Effector memory CD4-positive, alpha-beta T cell (primary cell): Measurements from ENCODE around the gene SLC44A2.

Source experiments
- DNase-seq, 3 donors: peaks; one replicate each; pipeline ENCODE4 v3.0.0-alpha.2; 2020
- H3K27ac ChIP-seq: 2 replicates; pipeline ENCODE4 v1.7.0; 2013; ENCODE audit warnings: mild to moderate bottlenecking, low read length, moderate library complexity; ENCODE audit not compliant: insufficient read depth, poor library complexity, severe bottlenecking
- H3K27me3 ChIP-seq: replicated peaks from 2 replicates; pipeline ENCODE4 v1.7.0; 2013; ENCODE audit warnings: mild to moderate bottlenecking, low read length; ENCODE audit not compliant: insufficient read depth, control insufficient read depth, poor library complexity, severe bottlenecking
- H3K36me3 ChIP-seq: 2 replicates; pipeline ENCODE4 v1.7.0; 2013; ENCODE audit warnings: mild to moderate bottlenecking, low read length, moderate library complexity; ENCODE audit not compliant: control insufficient read depth, insufficient read depth
- H3K4me1 ChIP-seq: 2 replicates; pipeline ENCODE4 v1.7.0; 2013; ENCODE audit warnings: low read length, mild to moderate bottlenecking; ENCODE audit not compliant: control insufficient read depth, insufficient read depth, poor library complexity, severe bottlenecking
- H3K4me3 ChIP-seq: 2 replicates; pipeline ENCODE4 v1.7.0; 2013; ENCODE audit warnings: low read length, low read depth, mild to moderate bottlenecking; ENCODE audit not compliant: insufficient read depth, poor library complexity, severe bottlenecking
- H3K9me3 ChIP-seq: 2 replicates; pipeline ENCODE4 v1.7.0; 2013; ENCODE audit warnings: mild to moderate bottlenecking, low read length, moderate library complexity; ENCODE audit not compliant: control insufficient read depth

SLC44A2 gene

DNA sequence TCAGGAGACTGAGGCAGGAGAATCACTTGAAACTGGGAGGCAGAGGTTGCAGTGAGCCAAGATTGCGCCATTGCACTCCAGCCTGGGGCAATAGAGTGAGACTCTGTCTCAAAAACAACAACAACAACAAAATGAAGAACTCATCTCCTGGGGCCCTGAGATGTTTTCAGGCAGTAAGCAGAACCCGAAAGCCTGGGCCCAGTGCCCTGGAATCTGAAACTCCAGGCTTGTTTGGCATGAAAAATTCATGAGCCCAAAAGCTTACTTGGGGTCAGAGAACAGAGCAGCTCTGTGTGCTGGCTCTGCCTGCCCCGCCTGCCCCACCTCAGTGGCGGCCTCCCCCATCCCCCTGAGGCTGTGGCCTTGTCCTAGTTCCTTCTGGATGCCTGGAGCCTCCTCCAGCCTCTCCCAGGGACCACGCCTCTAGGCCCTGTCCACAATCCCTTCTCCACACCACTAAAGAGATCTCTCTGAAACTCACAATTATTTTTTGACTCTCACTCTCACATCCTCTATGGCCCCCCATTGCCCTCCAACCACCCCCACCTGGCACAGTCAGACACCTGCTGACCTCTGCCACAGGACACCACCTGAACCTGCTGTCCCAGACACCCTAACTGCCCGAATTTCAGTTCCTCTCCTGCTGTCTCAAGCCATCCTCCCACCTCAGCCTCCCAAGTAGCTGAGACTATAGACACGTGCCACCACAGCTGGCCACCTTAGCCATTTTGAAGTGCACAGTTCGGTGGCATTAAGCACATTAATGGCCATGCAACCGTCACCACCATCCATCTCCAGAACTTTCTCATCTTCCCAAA lies 31.3 kb upstream of the SLC44A2 start:
- H3K4me3 ChIP-seq: no peak overlapping the region
- no peak overlapping the region for H3K27ac ChIP-seq
- no peak for DNase-seq
- peaks cover 12% of the 10 kb centered on the region for H3K4me1 ChIP-seq
- no peaks in the 10 kb centered on the region for H3K27me3 ChIP-seq
- H3K36me3 ChIP-seq: no peaks in the 10 kb centered on the region
- H3K9me3 ChIP-seq: no peaks in the 10 kb centered on the region

DNA sequence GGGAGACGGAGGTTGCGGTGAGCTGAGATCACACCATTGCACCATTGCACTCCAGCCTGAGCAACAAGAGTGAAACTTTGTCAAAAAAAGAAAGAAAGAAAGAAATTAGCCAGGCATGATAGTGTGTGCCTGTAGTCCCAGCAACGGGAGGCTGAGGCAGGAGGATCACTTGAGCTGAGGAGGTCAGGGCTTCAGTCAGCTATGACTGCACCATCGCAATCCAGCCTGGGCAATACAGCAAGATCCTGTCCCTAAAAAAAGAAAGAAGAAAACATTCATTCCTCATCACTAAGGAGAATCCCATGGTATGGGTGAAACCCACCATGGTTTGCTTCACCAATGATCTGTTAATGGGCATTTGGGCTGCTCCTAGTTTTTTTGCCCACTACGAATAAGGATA lies 25.2 kb upstream of the SLC44A2 start:
- Histone ChIP-seq H3K27ac (no peak overlapping the region), H3K4me3 (no peak overlapping the region), H3K9me3 (no peaks in the 10 kb centered on the region), H3K27me3 (no peaks in the 10 kb centered on the region), H3K36me3 (no peaks in the 10 kb centered on the region), H3K4me1 (peaks cover 28% of the 10 kb centered on the region)
- no peak for DNase-seq

DNA sequence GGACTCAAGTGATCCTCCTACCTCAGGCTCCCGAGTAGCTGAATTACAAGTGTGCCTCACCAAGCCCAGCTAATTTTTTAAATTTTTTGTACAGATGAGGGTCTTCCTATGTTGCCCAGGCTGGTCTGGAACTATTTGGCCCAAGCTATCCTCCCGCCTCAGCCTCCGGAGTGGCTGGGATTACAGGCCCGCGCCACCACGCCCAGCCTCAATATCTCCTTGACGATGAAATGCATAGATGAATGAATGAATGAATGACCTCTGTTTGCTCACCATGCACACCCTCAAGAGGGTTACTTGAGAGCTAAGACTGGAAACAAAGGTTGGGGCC lies 23.4 kb upstream of the SLC44A2 start:
- Histone ChIP-seq H3K27me3 (no peaks in the 10 kb centered on the region), H3K4me1 (peaks cover 18% of the 10 kb centered on the region), H3K36me3 (no peaks in the 10 kb centered on the region), H3K9me3 (no peaks in the 10 kb centered on the region), H3K4me3 (no peak overlapping the region), H3K27ac (peak overlapping the region; percentile 99)
- DNase-seq: no peak

DNA sequence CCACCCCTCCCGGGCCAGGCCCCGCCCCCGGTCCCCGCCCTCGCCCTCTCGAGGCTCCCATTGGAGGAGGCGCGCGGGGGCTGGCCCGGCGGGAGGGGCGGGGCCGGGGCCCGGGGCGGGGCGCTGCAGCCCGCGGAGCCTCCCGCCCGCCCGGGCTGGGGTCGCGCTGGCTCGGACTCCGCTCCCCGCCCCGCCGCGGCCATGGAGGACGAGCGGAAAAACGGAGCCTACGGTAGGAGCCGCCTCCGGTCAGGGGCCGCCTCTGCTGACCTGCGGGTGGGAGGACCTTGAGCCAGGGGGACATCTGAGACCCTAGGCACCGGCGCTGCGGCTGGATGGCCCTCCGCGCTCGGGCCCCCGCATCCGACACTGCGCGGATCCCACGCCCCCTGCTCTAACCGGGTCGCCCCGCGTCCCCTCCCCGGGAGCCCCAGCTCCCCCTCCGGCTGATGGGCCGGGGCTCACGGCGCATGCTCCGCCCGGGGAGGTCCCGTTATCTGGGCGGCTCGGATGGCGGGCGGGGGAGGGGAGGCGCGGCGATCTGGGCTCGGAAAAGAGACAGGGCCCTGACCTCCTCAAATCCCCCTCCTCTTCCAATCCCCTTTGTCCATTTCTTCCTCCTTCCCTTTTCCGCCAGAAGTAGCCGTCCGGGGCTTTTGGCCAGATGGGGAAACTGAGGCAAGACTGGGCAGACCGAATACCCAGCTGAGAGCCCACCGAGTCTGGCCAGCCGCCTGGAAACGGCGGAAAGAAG lies 22.8 kb upstream of the SLC44A2 start:
- Histone ChIP-seq H3K36me3 (no peaks in the 10 kb centered on the region), H3K27ac (peak overlapping the region; percentile 99), H3K27me3 (no peaks in the 10 kb centered on the region), H3K9me3 (no peaks in the 10 kb centered on the region), H3K4me1 (peaks cover 16% of the 10 kb centered on the region), H3K4me3 (peak overlapping the region; percentile 82)
- peak; percentile 75 to 82 (median 81) for DNase-seq

DNA sequence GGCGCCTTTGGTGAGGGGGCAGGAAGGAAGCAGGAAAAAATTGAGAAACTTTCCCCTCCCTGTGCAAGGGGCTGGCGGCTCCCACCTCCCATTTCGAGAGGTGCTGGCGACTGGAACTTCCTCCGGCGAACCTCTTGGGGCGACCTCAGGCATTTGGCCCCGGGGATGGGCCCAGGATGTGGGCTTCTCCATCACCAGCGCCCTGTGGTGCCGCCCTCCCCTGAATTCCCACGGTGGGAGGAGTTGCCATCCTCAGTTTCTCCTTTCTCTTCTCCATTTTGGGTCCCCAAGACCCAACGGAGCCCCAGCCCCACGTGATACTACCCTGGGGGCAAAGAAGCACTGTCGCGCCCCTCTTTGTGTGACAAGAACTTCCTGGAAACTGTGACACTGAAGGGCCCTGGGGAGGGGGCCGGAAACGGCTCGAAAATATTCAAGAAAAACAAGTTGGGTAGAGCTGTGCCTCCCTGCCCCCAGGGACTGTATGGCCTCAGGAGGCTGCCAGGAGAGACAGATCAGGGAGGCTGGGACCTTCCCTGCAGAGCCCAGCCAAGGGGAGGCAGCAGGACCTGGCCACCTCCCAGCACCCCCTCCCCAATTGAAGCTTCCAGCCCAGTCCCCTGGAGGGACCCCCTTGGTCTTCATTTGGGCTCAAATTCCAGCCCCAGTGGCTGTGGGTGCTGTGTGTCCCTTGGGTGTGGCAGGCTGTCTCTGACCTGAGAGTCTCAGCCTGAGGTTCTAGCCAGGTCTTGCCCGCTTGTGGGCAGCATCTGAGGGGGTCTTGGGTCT lies 22.1 kb upstream of the SLC44A2 start:
- H3K4me1 ChIP-seq: peaks cover 16% of the 10 kb centered on the region
- H3K4me3 ChIP-seq: peak overlapping the region; percentile 82
- no peaks in the 10 kb centered on the region for H3K9me3 ChIP-seq
- peak overlapping the region; percentile 99 for H3K27ac ChIP-seq
- DNase-seq: peak; percentile 47 to 73 (median 63)
- no peaks in the 10 kb centered on the region for H3K27me3 ChIP-seq
- no peaks in the 10 kb centered on the region for H3K36me3 ChIP-seq

DNA sequence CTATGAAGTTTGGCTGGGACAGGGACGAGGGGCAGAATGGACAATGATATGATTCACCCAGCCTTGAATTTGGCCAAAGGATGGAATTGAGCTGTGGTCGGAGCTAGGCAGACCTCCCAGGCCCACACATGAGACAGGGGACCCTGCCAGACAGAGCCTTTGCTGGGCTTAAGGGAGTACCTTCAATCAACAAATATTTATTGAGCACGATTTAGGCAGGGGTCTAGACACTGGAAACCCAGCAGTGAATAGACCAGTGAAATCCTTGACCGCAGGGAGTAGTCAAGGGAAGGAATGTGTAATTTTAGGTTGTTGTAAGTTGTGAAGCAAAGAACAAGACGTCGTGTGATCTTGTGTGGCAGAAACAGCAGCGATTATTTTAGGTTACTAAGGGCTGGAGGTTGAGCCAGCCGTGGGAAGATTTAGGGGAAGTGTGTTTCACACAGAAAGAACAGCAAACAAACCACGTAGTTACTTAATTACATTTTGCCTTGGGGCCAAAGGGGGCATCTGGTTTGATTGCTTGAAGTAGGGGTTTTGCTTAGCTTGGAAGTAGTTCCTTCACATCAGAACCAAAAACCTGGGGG lies 21.4 kb upstream of the SLC44A2 start:
- Histone ChIP-seq H3K9me3 (no peaks in the 10 kb centered on the region), H3K36me3 (no peaks in the 10 kb centered on the region), H3K4me1 (peaks cover 16% of the 10 kb centered on the region), H3K27ac (peak overlapping the region; percentile 99), H3K4me3 (peak overlapping the region; percentile 82), H3K27me3 (no peaks in the 10 kb centered on the region)
- peak in 1 of 3 donors; percentile 4 for DNase-seq

DNA sequence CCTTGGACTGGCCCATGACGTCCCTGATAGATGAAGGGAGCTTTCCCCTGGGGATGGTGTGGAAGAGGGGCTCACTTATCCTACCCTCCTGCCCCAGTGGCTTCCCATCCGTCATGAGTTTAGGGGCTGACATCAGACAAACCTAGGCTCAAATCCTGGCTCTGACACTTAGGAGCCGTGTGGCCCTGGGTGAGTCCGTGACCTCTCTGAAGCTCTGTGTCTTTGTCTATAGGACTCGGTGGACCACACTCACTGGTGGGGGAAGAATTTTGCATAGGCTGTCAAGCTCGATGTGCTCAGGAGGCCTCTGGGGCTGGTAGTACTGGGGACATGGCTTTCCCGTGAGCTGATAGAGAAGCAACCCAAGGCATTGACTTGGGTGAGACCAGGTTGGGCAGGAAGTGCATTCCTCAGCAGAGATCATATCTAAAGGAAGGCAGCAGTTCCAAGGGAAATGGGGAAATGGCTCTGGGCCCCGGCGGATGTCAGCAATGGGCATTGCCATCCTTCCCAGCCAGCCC lies 20.8 kb upstream of the SLC44A2 start:
- Histone ChIP-seq H3K36me3 (no peaks in the 10 kb centered on the region), H3K27me3 (no peaks in the 10 kb centered on the region), H3K9me3 (no peaks in the 10 kb centered on the region), H3K4me1 (peaks cover 16% of the 10 kb centered on the region), H3K27ac (peak overlapping the region; percentile 99), H3K4me3 (peak overlapping the region; percentile 82)
- DNase-seq: peak in 1 of 3 donors; percentile 2

DNA sequence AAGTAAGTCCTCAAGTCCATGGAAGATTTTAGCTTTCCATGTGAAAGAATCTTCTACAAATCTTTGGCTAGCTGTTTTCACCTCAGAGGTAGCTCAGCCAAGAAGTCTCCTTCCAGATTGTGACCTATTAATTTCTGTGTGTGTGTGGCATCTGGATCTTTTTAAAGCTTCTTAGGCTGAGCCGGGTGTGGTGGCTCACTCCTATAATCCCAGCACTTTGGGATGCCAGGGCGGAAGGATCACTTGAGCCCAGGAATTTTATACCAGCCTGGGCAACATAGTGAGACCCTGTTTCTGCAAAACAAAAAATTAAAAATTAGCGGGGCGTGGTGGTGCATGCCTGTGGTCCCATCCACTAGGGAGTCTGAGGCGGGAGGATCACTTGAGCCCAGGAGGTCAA lies 13.4 kb upstream of the SLC44A2 start:
- Histone ChIP-seq H3K4me3 (no peak overlapping the region), H3K4me1 (peaks cover 8% of the 10 kb centered on the region), H3K27me3 (no peaks in the 10 kb centered on the region), H3K9me3 (no peaks in the 10 kb centered on the region), H3K27ac (no peak overlapping the region), H3K36me3 (no peaks in the 10 kb centered on the region)
- no peak for DNase-seq

DNA sequence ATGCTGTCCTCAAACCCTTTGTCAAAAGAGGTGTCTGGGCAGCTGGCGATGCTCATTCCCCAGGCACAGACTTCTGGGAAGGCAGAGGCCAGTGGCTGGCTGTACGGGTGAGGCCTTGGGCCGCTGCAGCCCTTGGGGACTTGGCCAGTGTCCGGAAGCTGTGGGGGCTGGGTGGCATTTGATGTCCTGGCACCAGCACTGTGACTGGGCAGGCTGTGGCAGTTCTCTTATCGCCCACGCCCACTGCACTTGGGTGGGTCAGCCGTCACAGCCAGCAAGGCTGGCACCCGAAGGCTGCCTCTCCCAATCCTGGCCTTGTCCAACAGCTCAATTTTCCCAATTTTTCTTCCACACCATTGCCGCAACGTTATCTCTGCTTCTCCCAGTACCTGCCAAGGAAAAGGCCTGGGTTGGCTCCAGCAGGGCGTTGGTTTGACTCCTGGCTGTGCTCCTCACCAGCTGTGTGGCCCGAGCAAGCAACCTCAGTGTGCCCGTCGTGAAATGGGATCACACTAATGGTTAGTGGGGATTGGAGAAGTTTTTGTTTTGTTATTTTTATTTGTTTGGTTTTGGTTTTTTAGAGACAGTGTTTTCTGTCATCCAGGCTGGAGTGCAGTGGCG lies 12.7 kb upstream of the SLC44A2 start:
- Histone ChIP-seq H3K4me3 (no peak overlapping the region), H3K36me3 (no peaks in the 10 kb centered on the region), H3K4me1 (peaks cover 8% of the 10 kb centered on the region), H3K27me3 (no peaks in the 10 kb centered on the region), H3K9me3 (no peaks in the 10 kb centered on the region), H3K27ac (no peak overlapping the region)
- no peak for DNase-seq
